Measurements from ENCODE around the gene NOS1AP.
"Not testable (repeated sequence)": the region's sequence is repeated elsewhere in the genome, so short reads cannot be mapped to it uniquely, and the experiment has no call there.

Gene NOS1AP

GRCh38 chr1:162336621-162337285, 267.3 kb downstream of the NOS1AP start:
- no peak overlapping the region for H3K4me3 ChIP-seq (ENCODE audit: low read depth, low read length)
- no peak for DNase-seq (ENCODE audit: low read depth)
- TF ChIP-seq, protein P1, sequence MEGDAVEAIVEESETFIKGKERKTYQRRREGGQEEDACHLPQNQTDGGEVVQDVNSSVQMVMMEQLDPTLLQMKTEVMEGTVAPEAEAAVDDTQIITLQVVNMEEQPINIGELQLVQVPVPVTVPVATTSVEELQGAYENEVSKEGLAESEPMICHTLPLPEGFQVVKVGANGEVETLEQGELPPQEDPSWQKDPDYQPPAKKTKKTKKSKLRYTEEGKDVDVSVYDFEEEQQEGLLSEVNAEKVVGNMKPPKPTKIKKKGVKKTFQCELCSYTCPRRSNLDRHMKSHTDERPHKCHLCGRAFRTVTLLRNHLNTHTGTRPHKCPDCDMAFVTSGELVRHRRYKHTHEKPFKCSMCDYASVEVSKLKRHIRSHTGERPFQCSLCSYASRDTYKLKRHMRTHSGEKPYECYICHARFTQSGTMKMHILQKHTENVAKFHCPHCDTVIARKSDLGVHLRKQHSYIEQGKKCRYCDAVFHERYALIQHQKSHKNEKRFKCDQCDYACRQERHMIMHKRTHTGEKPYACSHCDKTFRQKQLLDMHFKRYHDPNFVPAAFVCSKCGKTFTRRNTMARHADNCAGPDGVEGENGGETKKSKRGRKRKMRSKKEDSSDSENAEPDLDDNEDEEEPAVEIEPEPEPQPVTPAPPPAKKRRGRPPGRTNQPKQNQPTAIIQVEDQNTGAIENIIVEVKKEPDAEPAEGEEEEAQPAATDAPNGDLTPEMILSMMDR (IDR thresholded peaks at IDR 0.05; ENCODE audit: insufficient read depth, low read depth, low read length, missing control alignments): no peak

GRCh38 chr1:162342452-162342983, 273.0 kb downstream of the NOS1AP start:
- TF ChIP-seq, protein P1 (IDR thresholded peaks at IDR 0.05; ENCODE audit: insufficient read depth, low read depth, low read length, missing control alignments): no peak
- no peak overlapping the region for H3K4me3 ChIP-seq (ENCODE audit: low read depth, low read length)
- no peak for DNase-seq (ENCODE audit: low read depth)

DNA sequence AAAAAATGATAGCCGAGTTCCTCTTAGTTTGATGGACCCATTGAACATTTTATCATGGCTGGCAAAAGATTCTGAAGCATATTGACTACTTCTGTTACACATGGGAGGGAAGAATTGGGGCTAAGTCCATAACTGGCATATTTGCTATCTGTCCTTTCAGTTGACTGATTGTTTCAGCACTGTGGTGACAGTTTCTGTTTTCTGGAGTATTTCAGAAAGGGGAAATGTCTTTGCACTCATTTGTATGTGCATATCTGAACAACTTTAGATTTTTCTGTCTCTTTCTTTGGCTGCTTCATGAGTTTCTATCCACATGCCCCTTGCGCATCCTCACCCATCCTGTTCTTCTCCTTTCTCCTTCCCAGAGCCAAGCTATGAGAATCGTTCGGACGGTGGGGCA, 274.0 kb downstream of the NOS1AP start:
- H3K4me3 ChIP-seq (ENCODE audit: low read depth, low read length): no peak overlapping the region
- no peak for DNase-seq (ENCODE audit: low read depth)
- TF ChIP-seq, protein P1 (IDR thresholded peaks at IDR 0.05; ENCODE audit: insufficient read depth, low read depth, low read length, missing control alignments): no peak

- DNase-seq (ENCODE audit: low read depth): no peak
- H3K4me3 ChIP-seq (ENCODE audit: low read depth, low read length): no peak overlapping the region
- TF ChIP-seq, protein P1 (IDR thresholded peaks at IDR 0.05; ENCODE audit: insufficient read depth, low read depth, low read length, missing control alignments): no peak
Observed at GRCh38 chr1:162347281-162347680, 277.8 kb downstream of the NOS1AP start.

DNA sequence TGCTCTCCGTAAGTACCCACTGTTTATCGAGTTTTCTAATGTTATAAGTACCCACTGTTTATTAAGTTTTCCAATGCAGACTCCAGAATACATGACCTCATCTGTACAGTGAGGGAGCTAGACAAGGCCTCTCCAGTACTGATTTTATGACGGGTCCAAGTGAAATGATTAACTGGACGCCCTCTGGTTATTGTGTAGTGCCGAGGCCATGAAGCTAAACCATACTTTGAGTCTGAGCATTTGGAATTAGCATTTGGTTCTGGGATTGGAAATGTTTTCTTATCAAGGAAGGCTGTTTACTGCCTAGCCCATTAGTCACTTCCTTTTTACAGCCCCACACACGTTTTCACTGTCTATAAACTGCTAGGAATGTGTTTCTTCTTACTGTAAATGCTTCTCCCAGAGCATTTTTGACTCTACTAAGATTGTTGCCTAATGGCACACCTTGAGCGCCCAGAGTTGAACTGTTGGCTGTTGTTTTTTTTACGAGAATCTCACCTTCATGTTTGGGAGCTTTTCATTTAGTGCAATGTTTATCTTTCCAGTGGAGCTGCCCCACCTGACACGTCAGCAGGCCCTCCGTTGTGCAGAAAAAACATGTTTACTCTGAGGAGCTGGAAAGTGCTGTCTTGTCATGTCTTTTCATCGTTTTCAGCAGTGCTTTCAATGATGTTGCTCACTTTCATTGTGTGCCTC, 280.3 kb downstream of the NOS1AP start:
- DNase-seq (ENCODE audit: low read depth): no peak
- H3K4me3 ChIP-seq (ENCODE audit: low read depth, low read length): no peak overlapping the region
- TF ChIP-seq, protein P1 (IDR thresholded peaks at IDR 0.05; ENCODE audit: insufficient read depth, low read depth, low read length, missing control alignments): no peak

DNA sequence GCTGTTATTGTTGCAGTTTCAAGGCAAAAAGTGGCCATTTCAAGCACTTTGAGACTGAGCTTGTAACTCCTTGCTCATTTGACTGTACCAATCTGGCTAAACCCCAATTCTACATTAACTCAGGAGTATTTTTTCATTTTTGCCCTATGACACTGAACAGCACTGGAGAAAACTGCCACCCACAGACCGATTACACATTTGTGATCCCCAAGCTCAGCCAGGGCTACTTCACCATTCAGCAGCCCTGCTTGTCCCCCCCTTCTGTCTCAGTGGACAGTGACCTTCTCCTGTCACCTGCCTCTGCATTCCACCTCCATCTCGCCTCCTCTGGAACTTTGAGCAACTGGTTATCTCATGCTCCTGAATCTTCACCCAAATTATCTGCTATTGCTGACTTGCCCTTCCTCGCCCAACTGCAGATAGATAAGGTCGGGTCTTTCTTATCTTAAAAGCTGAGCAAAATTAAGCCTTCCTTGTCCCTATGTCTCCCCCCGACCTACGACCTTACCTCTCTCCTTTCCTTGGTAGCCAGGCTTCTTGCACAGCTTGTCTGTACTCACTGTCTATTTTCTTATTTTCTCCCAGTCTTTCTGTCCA, 281.9 kb downstream of the NOS1AP start:
- no peak overlapping the region for H3K4me3 ChIP-seq (ENCODE audit: low read depth, low read length)
- TF ChIP-seq, protein P1 (IDR thresholded peaks at IDR 0.05; ENCODE audit: insufficient read depth, low read depth, low read length, missing control alignments): no peak
- DNase-seq (ENCODE audit: low read depth): no peak

- H3K4me3 ChIP-seq (ENCODE audit: low read depth, low read length); DNase-seq (ENCODE audit: low read depth): not testable (repeated sequence)
Observed at GRCh38 chr1:162351874-162352273, 282.4 kb downstream of the NOS1AP start.

Data from GM12865 (cell line).